Muscle layer of duodenum (tissue), 2 donors: ENCODE results near the gene TACR1.
"Not testable (repeated sequence)": the region's sequence is repeated elsewhere in the genome, so short reads cannot be mapped to it uniquely, and the experiment has no call there.

Experiments
- H3K27ac ChIP-seq: one replicate; pipeline ENCODE4 v1.7.0; 2013; ENCODE audit warnings: mild to moderate bottlenecking, low read length
- H3K27me3 ChIP-seq: one replicate; pipeline ENCODE4 v1.7.0; 2013; ENCODE audit warnings: low read depth, mild to moderate bottlenecking, control low read depth, low read length
- H3K36me3 ChIP-seq, 2 donors: one replicate each; pipeline ENCODE4 v1.7.0; 2013; ENCODE audit warnings: low read length in 2 of 2, control low read depth in 1 of 2, mild to moderate bottlenecking in 1 of 2; ENCODE audit not compliant: insufficient read depth in 2 of 2, control insufficient read depth in 1 of 2
- H3K4me1 ChIP-seq, 2 donors: one replicate each; pipeline ENCODE4 v1.7.0; 2013; ENCODE audit warnings: low read length in 2 of 2, mild to moderate bottlenecking in 2 of 2, control low read depth in 1 of 2, moderate library complexity in 1 of 2; ENCODE audit not compliant: insufficient read depth in 2 of 2, control insufficient read depth in 1 of 2
- H3K4me3 ChIP-seq, 2 donors: one replicate each; pipeline ENCODE4 v1.7.0; 2013; ENCODE audit warnings: low read length in 2 of 2, low read depth in 1 of 2, mild to moderate bottlenecking in 1 of 2
- H3K9me3 ChIP-seq, 2 donors: one replicate each; pipeline ENCODE4 v1.7.0; 2013; ENCODE audit warnings: low read length in 2 of 2, control low read depth in 1 of 2, mild to moderate bottlenecking in 1 of 2; ENCODE audit not compliant: control insufficient read depth in 1 of 2
- donor health status: healthy.

The TACR1 gene, protein sequence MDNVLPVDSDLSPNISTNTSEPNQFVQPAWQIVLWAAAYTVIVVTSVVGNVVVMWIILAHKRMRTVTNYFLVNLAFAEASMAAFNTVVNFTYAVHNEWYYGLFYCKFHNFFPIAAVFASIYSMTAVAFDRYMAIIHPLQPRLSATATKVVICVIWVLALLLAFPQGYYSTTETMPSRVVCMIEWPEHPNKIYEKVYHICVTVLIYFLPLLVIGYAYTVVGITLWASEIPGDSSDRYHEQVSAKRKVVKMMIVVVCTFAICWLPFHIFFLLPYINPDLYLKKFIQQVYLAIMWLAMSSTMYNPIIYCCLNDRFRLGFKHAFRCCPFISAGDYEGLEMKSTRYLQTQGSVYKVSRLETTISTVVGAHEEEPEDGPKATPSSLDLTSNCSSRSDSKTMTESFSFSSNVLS

DNA sequence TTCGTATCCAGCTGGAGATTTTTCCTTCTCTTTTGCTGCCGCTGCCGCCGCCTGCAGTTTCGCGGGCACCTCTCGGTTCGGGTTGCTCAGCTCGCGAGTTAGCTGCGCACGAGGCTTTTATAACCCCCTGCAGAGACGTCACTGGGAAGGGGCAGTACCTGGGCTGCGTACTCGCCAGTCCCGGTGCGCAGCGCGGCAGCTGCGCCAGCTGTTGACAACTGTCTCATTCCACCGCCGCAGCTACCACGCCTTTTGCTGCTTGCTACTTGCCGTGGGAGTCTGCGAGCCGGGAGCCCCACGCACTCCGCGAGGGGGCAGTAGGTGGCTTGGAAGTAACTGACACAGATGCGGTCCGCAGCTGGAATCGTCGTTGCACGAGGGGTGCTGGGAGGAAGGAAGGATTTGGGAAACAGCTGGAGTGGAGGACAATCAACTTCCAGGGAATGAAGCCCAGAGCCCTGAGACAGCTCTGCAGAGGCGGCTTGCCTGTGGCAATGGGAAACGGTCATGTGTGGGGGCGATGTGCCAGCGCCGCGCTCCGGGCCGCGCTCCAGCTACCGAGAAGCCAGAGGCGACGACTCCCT, at the start of gene TACR1:
Gene TACR1, minus strand, starts transcription at position 93 of the 584 bp plus-strand sequence. CDS start 586 bp downstream, outside the sequence.
- Histone ChIP-seq H3K9me3 (no peaks in the 10 kb centered on the region), H3K27ac (no peak within 1 kb of the TSS), H3K4me3 (peak within 1 kb of the TSS; percentile 51 to 71), H3K27me3 (peaks cover 23% of the 10 kb centered on the region), H3K4me1 (peaks cover 0 to 21% of the 10 kb centered on the region in 2 donors), H3K36me3 (no peaks in the 10 kb centered on the region)

DNA sequence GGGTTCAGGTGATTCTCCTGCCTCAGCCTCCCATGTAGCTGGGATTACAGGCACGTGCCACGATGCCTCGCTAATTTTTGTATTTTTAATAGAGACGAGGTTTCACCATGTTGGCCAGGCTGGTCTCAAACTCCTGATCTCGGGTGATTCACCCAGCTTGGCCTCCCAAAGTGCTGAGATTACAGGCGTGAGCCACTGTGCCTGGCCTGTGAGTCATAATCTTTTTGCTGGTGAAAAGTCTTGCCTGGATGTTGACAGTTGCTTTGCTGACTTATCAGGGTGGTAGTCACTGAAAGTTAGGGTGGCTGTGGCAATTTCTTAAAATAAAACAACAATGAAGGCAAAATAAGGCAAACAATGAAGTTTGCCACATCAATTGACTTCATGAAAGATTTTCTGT, 49.3 kb upstream of the TACR1 start:
- not testable (repeated sequence) for H3K4me1 ChIP-seq, H3K9me3 ChIP-seq, H3K27me3 ChIP-seq, H3K27ac ChIP-seq, H3K4me3 ChIP-seq, H3K36me3 ChIP-seq

DNA sequence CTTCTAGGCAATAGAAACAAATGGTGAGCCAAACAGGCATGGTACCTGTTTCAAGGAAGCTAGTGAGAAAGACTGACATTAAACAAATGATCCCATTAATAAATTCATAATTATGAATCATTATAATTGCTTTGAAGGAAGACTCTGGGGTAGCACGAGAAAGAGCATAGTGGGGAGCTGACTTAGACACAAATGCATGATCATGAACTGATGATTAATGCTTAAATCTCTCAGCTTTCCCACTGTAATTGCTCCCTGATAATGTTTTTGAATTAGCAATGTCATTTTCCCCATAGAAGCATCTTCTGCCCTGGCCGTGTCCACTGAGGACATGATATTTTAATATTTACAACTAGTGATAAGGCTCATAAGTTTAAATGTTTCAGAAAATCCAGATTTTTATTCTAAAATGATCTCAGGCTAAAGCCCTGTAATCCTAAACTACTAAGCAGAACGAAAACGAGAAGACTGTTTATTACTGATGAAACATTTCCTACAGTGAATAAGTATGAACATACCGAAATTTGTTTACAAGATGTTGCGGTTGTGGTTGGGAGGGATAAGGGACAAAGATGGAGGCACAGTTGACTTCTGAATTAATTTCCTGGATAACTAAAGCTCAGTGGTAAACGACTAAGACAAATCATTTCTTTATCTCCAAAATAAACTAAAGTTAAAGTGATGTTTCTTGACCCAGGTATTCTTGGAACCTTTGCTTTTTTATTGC, 47.3 kb upstream of the TACR1 start:
- no peaks in the 10 kb centered on the region for H3K36me3 ChIP-seq
- H3K9me3 ChIP-seq = peaks cover 0 to 25% of the 10 kb centered on the region in 2 donors
- no peak overlapping the region for H3K27ac ChIP-seq
- no peak overlapping the region for H3K4me3 ChIP-seq
- no peaks in the 10 kb centered on the region for H3K4me1 ChIP-seq
- H3K27me3 ChIP-seq = no peaks in the 10 kb centered on the region

DNA sequence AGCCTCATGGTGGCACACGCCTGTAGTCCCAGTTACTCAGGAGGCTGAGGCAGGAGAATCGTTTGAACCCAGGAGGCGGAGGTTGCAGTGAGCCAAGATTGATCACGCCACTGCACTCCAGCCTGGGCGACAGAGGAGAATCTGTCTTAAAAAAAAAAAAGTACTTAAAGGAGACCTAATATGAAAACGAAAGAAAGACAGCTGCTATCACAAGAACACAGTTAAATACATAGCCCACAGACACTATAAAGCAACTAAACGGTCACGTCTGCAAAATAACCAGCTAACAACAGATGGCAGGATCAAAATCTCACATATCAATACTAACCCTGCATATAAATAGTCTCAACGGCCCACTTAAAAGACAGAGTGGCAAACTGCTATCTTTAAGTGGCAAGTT, 43.9 kb upstream of the TACR1 start:
- H3K4me1 ChIP-seq = no peaks in the 10 kb centered on the region
- no peaks in the 10 kb centered on the region for H3K27me3 ChIP-seq
- no peak overlapping the region for H3K27ac ChIP-seq
- no peaks in the 10 kb centered on the region for H3K36me3 ChIP-seq
- no peak overlapping the region for H3K4me3 ChIP-seq
- peaks cover 0 to 20% of the 10 kb centered on the region in 2 donors for H3K9me3 ChIP-seq

DNA sequence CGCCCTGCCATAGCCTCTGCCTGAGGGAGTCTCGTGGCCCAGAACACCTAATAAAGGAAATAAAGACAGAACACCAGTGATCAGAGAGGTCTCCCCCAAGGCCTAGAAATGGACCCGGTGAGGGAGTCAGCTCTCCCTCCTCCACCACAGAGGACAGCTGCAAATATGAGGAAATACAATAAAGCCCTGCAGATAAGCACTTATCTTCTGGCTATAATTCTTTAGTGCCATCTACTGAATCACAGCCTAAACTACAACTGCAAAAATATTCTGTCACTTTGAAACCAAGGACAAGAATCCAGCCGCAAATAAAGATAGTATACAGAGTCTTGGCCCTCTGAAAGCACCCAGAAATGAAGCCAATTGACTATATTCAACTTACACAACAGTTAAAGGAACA, 42.4 kb upstream of the TACR1 start:
- H3K4me1 ChIP-seq = no peaks in the 10 kb centered on the region
- no peaks in the 10 kb centered on the region for H3K36me3 ChIP-seq
- H3K4me3 ChIP-seq = no peak overlapping the region
- peaks cover 0 to 20% of the 10 kb centered on the region in 2 donors for H3K9me3 ChIP-seq
- H3K27ac ChIP-seq = no peak overlapping the region
- H3K27me3 ChIP-seq = no peaks in the 10 kb centered on the region

DNA sequence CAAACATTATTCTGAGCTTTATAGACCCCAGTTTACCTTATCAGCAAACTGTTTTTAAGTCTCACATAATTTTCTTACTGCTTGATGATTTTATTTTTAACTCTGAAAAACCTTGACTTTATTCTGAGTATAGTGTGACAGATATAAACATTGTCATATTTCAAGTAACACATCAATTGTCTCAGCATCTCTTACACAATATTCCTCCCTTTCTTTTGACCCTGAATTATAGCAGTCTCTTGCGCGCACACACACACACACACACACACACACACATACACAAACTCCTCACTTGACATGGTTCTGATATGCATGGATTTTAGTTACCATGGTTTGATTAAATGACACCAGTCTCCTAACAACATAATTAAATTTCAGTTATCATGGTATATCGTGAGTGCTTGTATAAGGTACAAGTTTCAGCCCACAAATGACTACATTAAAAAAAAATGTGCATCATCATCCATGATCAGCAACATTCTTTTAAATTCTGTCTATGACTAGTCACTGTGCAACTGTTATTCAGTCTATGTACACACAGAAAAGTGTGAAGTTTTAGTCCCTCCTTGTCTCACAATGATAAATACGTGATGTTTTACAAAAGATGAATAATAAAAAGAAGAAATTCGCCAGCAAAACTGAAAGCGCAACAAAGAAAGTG, 39.5 kb upstream of the TACR1 start:
- Histone ChIP-seq H3K27me3 (no peaks in the 10 kb centered on the region), H3K27ac (no peak overlapping the region), H3K9me3 (peaks cover 0 to 20% of the 10 kb centered on the region in 2 donors), H3K36me3 (no peaks in the 10 kb centered on the region), H3K4me3 (no peak overlapping the region), H3K4me1 (no peaks in the 10 kb centered on the region)

DNA sequence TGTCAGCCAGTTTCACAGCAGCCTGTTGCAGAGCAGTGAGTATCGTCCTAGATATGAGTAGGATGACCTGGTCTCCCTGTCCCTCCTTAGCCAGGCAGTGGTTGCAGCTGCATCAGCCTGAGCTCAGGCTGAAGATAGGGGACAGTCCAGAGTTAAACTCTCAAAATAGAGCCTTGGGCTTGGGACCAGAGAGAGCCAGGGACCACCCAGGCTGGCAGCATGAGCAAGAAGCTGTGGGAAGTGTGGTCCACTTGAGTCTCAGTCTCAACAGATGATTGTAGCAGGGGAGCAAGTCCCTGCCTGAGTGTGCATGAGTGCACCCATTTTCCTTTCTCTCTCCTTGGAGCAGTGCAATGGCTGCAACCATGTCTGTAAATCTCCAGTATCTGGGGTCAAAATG, 38.0 kb upstream of the TACR1 start:
- Histone ChIP-seq H3K36me3 (no peaks in the 10 kb centered on the region), H3K27ac (no peak overlapping the region), H3K4me1 (no peaks in the 10 kb centered on the region), H3K9me3 (peaks cover 0 to 11% of the 10 kb centered on the region in 2 donors), H3K4me3 (no peak overlapping the region), H3K27me3 (no peaks in the 10 kb centered on the region)

DNA sequence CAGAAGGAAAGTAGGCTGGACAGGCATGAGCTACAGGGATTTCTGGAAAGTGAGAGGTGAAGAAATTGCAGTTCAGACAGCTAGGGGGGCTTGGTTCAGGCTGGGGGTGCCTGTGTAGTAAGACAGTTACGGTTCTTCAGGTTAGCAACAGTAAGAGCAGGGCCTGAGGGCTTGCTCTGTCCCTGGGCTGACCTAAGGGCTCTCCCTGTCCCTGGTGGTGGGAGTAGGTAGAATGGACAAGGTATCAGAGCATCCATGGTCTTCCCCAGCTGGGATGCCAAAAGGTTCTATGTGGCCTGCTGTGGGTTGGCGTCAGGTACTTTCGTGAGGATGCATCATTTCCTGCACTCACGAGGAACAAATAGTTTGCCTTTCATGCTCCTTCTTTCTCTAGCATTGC, 34.6 kb upstream of the TACR1 start:
- no peaks in the 10 kb centered on the region for H3K4me1 ChIP-seq
- no peak overlapping the region for H3K4me3 ChIP-seq
- no peaks in the 10 kb centered on the region for H3K36me3 ChIP-seq
- no peaks in the 10 kb centered on the region for H3K27me3 ChIP-seq
- no peak overlapping the region for H3K27ac ChIP-seq
- H3K9me3 ChIP-seq = no peaks in the 10 kb centered on the region

DNA sequence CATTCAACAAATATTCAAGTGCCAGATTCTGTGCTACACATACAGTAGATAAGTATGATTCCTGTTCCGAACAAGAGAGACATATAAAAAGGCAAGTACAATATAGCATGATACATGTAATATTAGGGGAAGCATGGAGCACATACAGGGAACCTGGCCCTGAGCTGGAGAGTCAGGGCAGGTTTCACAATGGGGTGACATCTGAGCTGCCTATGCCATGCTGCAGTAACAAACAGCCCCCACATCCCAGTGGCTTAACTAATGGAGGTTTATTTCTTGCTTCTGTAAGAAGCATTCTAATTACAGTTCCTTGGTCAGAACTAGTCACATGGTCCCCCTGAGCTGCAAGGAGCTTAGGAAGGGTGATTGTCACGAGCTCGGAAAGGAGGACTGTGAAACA, 27.3 kb upstream of the TACR1 start:
- no peaks in the 10 kb centered on the region for H3K27me3 ChIP-seq
- H3K36me3 ChIP-seq = no peaks in the 10 kb centered on the region
- no peak overlapping the region for H3K4me3 ChIP-seq
- no peaks in the 10 kb centered on the region for H3K4me1 ChIP-seq
- no peak overlapping the region for H3K27ac ChIP-seq
- H3K9me3 ChIP-seq = no peaks in the 10 kb centered on the region

DNA sequence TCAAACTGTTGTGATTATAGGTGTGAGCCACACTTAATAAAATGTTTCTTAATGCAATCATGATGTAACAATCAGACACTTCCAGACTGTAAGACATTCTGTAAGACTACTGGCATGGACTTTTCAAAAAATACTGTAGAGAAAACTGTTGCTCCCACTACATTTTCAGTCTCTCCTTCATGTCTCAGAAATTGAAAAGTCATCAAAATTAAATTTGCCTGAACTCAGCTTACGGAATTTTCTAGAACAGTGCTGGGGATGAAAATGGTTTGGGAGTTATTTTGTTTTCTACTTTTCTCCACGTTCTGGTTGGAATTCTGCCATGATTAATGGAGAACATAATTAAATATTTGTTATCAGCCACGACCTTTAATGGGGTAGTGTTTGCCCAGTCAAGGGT, 26.8 kb upstream of the TACR1 start:
- Histone ChIP-seq H3K27me3 (no peaks in the 10 kb centered on the region), H3K27ac (no peak overlapping the region), H3K9me3 (no peaks in the 10 kb centered on the region), H3K4me1 (no peaks in the 10 kb centered on the region), H3K4me3 (no peak overlapping the region), H3K36me3 (no peaks in the 10 kb centered on the region)

DNA sequence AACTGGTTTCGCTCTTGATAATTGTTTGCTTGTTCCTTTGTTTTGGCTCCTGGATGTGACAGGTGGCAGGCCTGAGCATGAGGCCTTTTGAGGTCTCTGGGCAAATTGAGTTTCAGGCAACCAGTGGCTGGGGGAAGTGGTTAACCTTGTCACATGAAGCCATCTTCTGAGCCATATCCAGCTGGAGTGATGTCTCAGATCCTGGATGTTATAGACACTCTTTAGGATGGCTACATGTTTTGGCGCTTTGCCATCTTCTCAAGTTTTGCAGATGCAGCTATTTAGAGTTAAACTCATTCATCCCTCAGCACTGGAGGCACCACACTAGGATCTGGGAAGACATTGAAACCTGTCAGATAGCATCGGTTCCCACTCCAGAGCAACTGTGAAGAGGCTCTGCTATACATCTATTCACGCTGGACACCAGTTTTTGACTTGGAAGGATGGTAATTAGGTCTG, 25.3 kb upstream of the TACR1 start:
- Histone ChIP-seq H3K27me3 (no peaks in the 10 kb centered on the region), H3K9me3 (no peaks in the 10 kb centered on the region), H3K36me3 (no peaks in the 10 kb centered on the region), H3K27ac (no peak overlapping the region), H3K4me1 (no peaks in the 10 kb centered on the region), H3K4me3 (no peak overlapping the region)
